Keratinocyte (primary cell): Measurements from ENCODE around the gene ERI2. TPM values are rescaled to one million over a fixed set of nuclear protein-coding genes. Genes with fewer than 3 reads are reported as not detected.

Experiments used
- DNase-seq: peaks from one replicate; pipeline ENCODE4 v3.0.0-alpha.2; 2011; ENCODE audit warnings: low read depth, missing footprints, low spot score
- FAIRE-seq: peaks from 2 replicates; lab custom pipeline; 2011; peaks lifted over from hg19 to GRCh38; lab: Jason Lieb, UNC
- H2AFZ ChIP-seq: 2 replicates; pipeline ENCODE4 v1.6.0; 2012; ENCODE audit warnings: low read length, control low read depth, inconsistent platforms; ENCODE audit not compliant: control insufficient read depth
- H3K27ac ChIP-seq: 2 replicates; pipeline ENCODE4 v1.5.1; 2011; ENCODE audit warnings: low read length; ENCODE audit not compliant: control insufficient read depth, insufficient read depth
- H3K27me3 ChIP-seq: 3 replicates; pipeline ENCODE4 v1.6.0; 2011; ENCODE audit warnings: low read length; ENCODE audit not compliant: control insufficient read depth, insufficient read depth; ENCODE audit errors: extremely low read depth
- H3K36me3 ChIP-seq, 2 experiments: 2 replicates in 1 of 2; 3 replicates in 1 of 2; pipeline ENCODE4 v1.5.1; 2011; ENCODE audit warnings: low read length in 2 of 2, mild to moderate bottlenecking in 1 of 2; ENCODE audit not compliant: control insufficient read depth in 2 of 2, insufficient read depth in 2 of 2; ENCODE audit errors: extremely low read depth in 1 of 2
- H3K4me1 ChIP-seq: 3 replicates; pipeline ENCODE4 v1.5.1; 2011; ENCODE audit warnings: low read length; ENCODE audit not compliant: control insufficient read depth, insufficient read depth; ENCODE audit errors: extremely low read depth
- H3K4me2 ChIP-seq: 3 replicates; pipeline ENCODE4 v1.6.0; 2011; ENCODE audit warnings: low read depth, low read length; ENCODE audit not compliant: control insufficient read depth, insufficient read depth; ENCODE audit errors: extremely low read depth
- H3K4me3 ChIP-seq, 3 experiments: fragments of 200-600 bp in 1 of 3; sonication (generic) in 1 of 3; 2 replicates in 2 of 3; 3 replicates in 1 of 3; pipeline ENCODE4 v1.5.1; 2011 to 2016; ENCODE audit warnings: low read length in 3 of 3, mild to moderate bottlenecking in 3 of 3, control low read depth in 2 of 3, inconsistent platforms in 1 of 3, low read depth in 1 of 3, mixed read lengths in 1 of 3, mixed run types in 1 of 3, moderate library complexity in 1 of 3; ENCODE audit not compliant: control insufficient read depth in 2 of 3, insufficient read depth in 2 of 3; ENCODE audit errors: extremely low read depth in 1 of 3
- H3K79me2 ChIP-seq: 2 replicates; pipeline ENCODE4 v1.6.0; 2012; ENCODE audit warnings: low read length; ENCODE audit not compliant: control insufficient read depth, insufficient read depth
- H3K9ac ChIP-seq: 3 replicates; pipeline ENCODE4 v1.6.0; 2011; ENCODE audit warnings: low read length; ENCODE audit not compliant: control insufficient read depth, insufficient read depth; ENCODE audit errors: extremely low read depth
- H3K9me1 ChIP-seq: 3 replicates; pipeline ENCODE4 v1.6.0; 2011; ENCODE audit warnings: low read length; ENCODE audit not compliant: control insufficient read depth, insufficient read depth; ENCODE audit errors: extremely low read depth
- H3K9me3 ChIP-seq: 2 replicates; pipeline ENCODE4 v1.5.1; 2012; ENCODE audit warnings: low read depth, low read length; ENCODE audit not compliant: control insufficient read depth
- H4K20me1 ChIP-seq: 3 replicates; pipeline ENCODE4 v1.6.0; 2011; ENCODE audit warnings: low read length; ENCODE audit not compliant: control insufficient read depth, insufficient read depth; ENCODE audit errors: extremely low read depth
- CTCF ChIP-seq, 3 experiments: IDR thresholded peaks in 1 of 3; conservative IDR thresholded peaks in 1 of 3; optimal IDR thresholded peaks in 1 of 3; 2 replicates in 2 of 3; 3 replicates in 1 of 3; pipeline versions ENCODE3 to v1.5.1; 2011; ENCODE audit warnings: low read length in 3 of 3, mild to moderate bottlenecking in 3 of 3, moderate library complexity in 2 of 3, control low read depth in 1 of 3, inconsistent platforms in 1 of 3; ENCODE audit not compliant: insufficient read depth in 2 of 3; ENCODE audit errors: extremely low read depth in 1 of 3
- EZH2 ChIP-seq: IDR thresholded peaks from one replicate; pipeline ENCODE4 v1.6.1; 2012; ENCODE audit warnings: inconsistent platforms, mild to moderate bottlenecking, low read length, moderate library complexity
- dilution Hi-C: fragments of 300-500 bp; cut with MboI; formaldehyde crosslinking; loops from one replicate; pipeline ENCODE4 v1.7.0; 2020; ENCODE audit warnings: low sequenced_read_pairs; ENCODE audit not compliant: extremely low pct_ligation_motif_present
- polyA plus RNA-seq, 5 experiments: library from polyadenylated mRNA; depleted of rRNA in 3 of 5; stranded (reverse) in 3 of 5; stranded (forward) in 1 of 5; unstranded in 1 of 5; fragments of >200 nt; gene quantifications; 1 replicate in 1 of 5; 2 replicates in 3 of 5; 3 replicates in 1 of 5; pipeline versions ENCODE4 v1.2.1 to v1.2.3, GENCODE V29; 2011 to 2012; ENCODE audit warnings: missing spikeins in 2 of 5, low read depth in 1 of 5, low replicate concordance in 1 of 5

Gene ERI2
- polyA plus RNA-seq, 1 donor (not counting 4 experiments of a cell fraction or from before 2014, with no cell fraction given): 19.5 TPM

- Histone ChIP-seq H3K4me1 (no peaks in the 10 kb centered on the region), H3K9ac (no peak overlapping the region), H3K9me1 (no peaks in the 10 kb centered on the region), H3K79me2 (no peaks in the 10 kb centered on the region), H3K4me3 (no peak overlapping the region), H2AFZ (no peak overlapping the region), H3K27ac (no peak overlapping the region), H4K20me1 (no peaks in the 10 kb centered on the region), H3K27me3 (no peaks in the 10 kb centered on the region), H3K4me2 (no peak overlapping the region), H3K9me3 (no peaks in the 10 kb centered on the region), H3K36me3 (no peaks in the 10 kb centered on the region)
- FAIRE-seq (no peak), DNase-seq (no peak)
- dilution Hi-C loops: no loop called here
- TF ChIP-seq EZH2 (no peak), CTCF (optimal IDR thresholded peaks at IDR 0.05 in 1 of 3, IDR thresholded peaks at IDR 0.05 in 1 of 3, conservative IDR thresholded peaks at IDR 0.05 in 1 of 3; ENCODE audit: extremely low read depth in 1 of 3, insufficient read depth in 2 of 3, low read length in 3 of 3) (no peak)
These were observed 26.8 kb upstream of the ERI2 start for GRCh38 chr16:20833086-20833485.

- peaks cover 1 to 2% of the 10 kb centered on the region in 2 experiments for H3K36me3 ChIP-seq
- no peak overlapping the region for H3K4me2 ChIP-seq
- no peaks in the 10 kb centered on the region for H3K9me1 ChIP-seq
- dilution Hi-C loops: no loop called here
- TF ChIP-seq EZH2 (no peak), CTCF (optimal IDR thresholded peaks at IDR 0.05 in 1 of 3, IDR thresholded peaks at IDR 0.05 in 1 of 3, conservative IDR thresholded peaks at IDR 0.05 in 1 of 3; ENCODE audit: extremely low read depth in 1 of 3, insufficient read depth in 2 of 3, low read length in 3 of 3) (no peak)
- H3K4me3 ChIP-seq: no peak overlapping the region
- DNase-seq (no peak), FAIRE-seq (no peak)
- no peaks in the 10 kb centered on the region for H3K9me3 ChIP-seq
- no peak overlapping the region for H3K9ac ChIP-seq
- H4K20me1 ChIP-seq: no peaks in the 10 kb centered on the region
- H2AFZ ChIP-seq: no peak overlapping the region
- no peak overlapping the region for H3K27ac ChIP-seq
- no peaks in the 10 kb centered on the region for H3K4me1 ChIP-seq
- no peaks in the 10 kb centered on the region for H3K79me2 ChIP-seq
- H3K27me3 ChIP-seq: no peaks in the 10 kb centered on the region
These were observed 24.1 kb upstream of the ERI2 start for GRCh38 chr16:20830372-20830771.
